Calu3 (cell line): ENCODE data around the gene TMC5. TPM values are rescaled to one million over a fixed set of nuclear protein-coding genes. Genes with fewer than 3 reads are reported as not detected.
A peak's percentile ranks its signal among the peaks of the same experiment; 100 is the strongest.

Source experiments
- BruUV-seq: library from RNA; stranded (reverse); fragments of 400-500 nt; replicated peaks from 2 replicates; lab custom pipeline; 2021; lab: Mats Ljungman, UMichigan
- CTCF ChIA-PET: fragments of 300-600 bp; sonication (Branson Sonifier 250); formaldehyde crosslinking; loops from one replicate; lab custom pipeline; 2022; ENCODE audit warnings: antibody characterized with exemption; lab: Charles Lee
- DNase-seq: peaks from one replicate; pipeline ENCODE4 v3.0.0; 2022
- H3K27ac Mint-ChIP-seq: one replicate; pipeline ENCODE4 v1.8.0; 2022; ENCODE audit warnings: mixed read lengths; ENCODE audit not compliant: unreplicated experiment
- H3K27me3 Mint-ChIP-seq: one replicate; pipeline ENCODE4 v1.8.0; 2022; ENCODE audit warnings: mixed read lengths; ENCODE audit not compliant: unreplicated experiment
- H3K36me3 Mint-ChIP-seq: one replicate; pipeline ENCODE4 v1.8.0; 2022; ENCODE audit warnings: mild to moderate bottlenecking, moderate library complexity, mixed read lengths; ENCODE audit not compliant: insufficient read depth, unreplicated experiment
- H3K4me1 Mint-ChIP-seq: one replicate; pipeline ENCODE4 v1.8.0; 2022; ENCODE audit warnings: mild to moderate bottlenecking, low read depth, mixed read lengths; ENCODE audit not compliant: unreplicated experiment
- H3K4me3 Mint-ChIP-seq: one replicate; pipeline ENCODE4 v1.8.0; 2022; ENCODE audit warnings: mild to moderate bottlenecking, low read depth, moderate library complexity, mixed read lengths; ENCODE audit not compliant: unreplicated experiment
- H3K9me3 Mint-ChIP-seq: one replicate; pipeline ENCODE4 v1.8.0; 2022; ENCODE audit warnings: low read depth, mixed read lengths; ENCODE audit not compliant: unreplicated experiment
- intact Hi-C: fragments of 100-400 bp; cut with micrococcal nuclease; formaldehyde crosslinking; loops from one replicate; pipeline ENCODE4 v1.10.0; 2022; ENCODE audit not compliant: unreplicated experiment
- total RNA-seq: library from RNA; stranded (reverse); gene quantifications from 2 replicates; pipeline ENCODE4 v1.2.3, GENCODE V29; 2022
- TF ChIP-seq, protein P1 (sequence below): fragments of 200-600 bp; IDR thresholded peaks from one replicate; pipeline ENCODE4 v1.8.0; 2022; ENCODE audit warnings: antibody characterized with exemption; ENCODE audit not compliant: unreplicated experiment

The TMC5 gene
- total RNA-seq, 1 experiment from 2014 or later: 117 TPM

DNA sequence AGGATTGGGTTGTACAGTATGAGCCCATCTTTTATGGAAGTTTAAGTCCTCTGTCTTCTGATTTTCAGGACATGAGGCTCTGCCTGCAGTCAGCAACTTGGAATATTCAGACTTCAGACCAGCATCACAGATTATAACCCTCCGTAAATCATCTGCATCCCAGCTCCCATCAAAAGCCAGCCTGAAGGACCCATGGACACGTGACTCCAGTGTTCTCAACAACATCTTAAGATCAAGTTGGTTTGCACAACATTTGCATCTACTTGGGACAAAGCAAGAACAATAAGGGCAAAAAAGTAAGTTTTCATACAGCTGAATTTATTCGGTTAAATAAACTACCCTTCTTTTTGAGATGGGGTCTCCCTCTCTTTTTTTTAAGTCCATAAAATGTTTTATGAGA lies 12.7 kb downstream of the TMC5 start:
- CTCF ChIA-PET: interaction anchor here (0.7 to 2.7 kb wide), 4 partner anchors 10 to 1205 kb away, joined by 6 to 13 read pairs (median 8); no protein-coding TSS in a partner anchor
- BruUV-seq: no TSS peak
- peak overlapping the region; percentile 58 for H3K4me3 Mint-ChIP-seq

DNA sequence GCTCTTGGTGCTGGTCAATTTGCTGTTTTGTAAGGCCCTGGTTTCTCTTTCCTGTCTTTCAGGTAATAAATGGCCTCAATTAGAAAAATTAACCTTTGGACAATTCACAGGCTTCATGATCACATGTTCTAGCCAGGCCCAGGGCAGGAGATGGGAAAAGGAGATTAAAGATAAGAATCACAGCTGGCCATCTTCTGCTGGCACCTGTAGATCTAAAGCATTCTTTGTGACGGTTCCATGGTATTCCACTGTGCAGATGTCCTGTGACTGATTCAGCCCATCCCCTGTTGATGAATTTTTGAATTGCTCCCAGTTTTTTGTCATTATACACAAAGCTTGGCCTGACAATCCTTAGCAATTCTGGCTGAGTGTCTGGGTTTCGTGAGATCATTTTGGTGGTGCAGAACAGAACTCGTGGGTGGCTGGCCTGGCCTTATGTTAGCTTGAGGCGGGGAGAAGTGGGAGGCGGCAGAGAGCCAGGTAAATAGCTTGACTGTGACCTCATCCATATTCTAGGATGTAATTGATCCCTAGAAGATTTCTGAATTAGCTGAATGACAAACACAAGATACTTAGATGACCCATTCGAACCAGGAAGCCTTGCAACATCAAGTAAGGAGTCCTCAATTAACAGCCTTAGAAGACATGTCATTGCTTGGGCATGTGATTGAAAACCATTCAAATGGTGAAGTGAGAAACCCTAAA lies 14.1 kb downstream of the TMC5 start:
- Mint-ChIP-seq H3K4me1 (peaks cover 78% of the 10 kb centered on the region), H3K9me3 (no peaks in the 10 kb centered on the region), H3K27ac (peak overlapping the region; percentile 100), H3K27me3 (no peaks in the 10 kb centered on the region), H3K4me3 (peak overlapping the region; percentile 57), H3K36me3 (peaks cover 83% of the 10 kb centered on the region)
- DNase-seq: peak; percentile 63
- intact Hi-C loops: loop anchor here (1.0 to 5.0 kb wide), 4 partner anchors 12 to 324 kb away; no protein-coding TSS in a partner anchor
- CTCF ChIA-PET: interaction anchor here (0.6 to 3.5 kb wide), 13 partner anchors 13 to 319 kb away, joined by 3 to 44 read pairs (median 5); partner anchors contain the start of gene TMC5
- TSS peak; percentile 97 for BruUV-seq
- TF ChIP-seq, protein P1, sequence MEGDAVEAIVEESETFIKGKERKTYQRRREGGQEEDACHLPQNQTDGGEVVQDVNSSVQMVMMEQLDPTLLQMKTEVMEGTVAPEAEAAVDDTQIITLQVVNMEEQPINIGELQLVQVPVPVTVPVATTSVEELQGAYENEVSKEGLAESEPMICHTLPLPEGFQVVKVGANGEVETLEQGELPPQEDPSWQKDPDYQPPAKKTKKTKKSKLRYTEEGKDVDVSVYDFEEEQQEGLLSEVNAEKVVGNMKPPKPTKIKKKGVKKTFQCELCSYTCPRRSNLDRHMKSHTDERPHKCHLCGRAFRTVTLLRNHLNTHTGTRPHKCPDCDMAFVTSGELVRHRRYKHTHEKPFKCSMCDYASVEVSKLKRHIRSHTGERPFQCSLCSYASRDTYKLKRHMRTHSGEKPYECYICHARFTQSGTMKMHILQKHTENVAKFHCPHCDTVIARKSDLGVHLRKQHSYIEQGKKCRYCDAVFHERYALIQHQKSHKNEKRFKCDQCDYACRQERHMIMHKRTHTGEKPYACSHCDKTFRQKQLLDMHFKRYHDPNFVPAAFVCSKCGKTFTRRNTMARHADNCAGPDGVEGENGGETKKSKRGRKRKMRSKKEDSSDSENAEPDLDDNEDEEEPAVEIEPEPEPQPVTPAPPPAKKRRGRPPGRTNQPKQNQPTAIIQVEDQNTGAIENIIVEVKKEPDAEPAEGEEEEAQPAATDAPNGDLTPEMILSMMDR: no peak

More for the DNA sequence above, 12.7 kb downstream of the TMC5 start:
- intact Hi-C loops: loop anchor here (5.0 kb wide), 1 partner anchor 323 kb away; no protein-coding TSS in a partner anchor
- peak overlapping the region; percentile 100 for H3K27ac Mint-ChIP-seq
- no peak for DNase-seq
- peaks cover 73% of the 10 kb centered on the region for H3K4me1 Mint-ChIP-seq
- H3K27me3 Mint-ChIP-seq: no peaks in the 10 kb centered on the region
- TF ChIP-seq, protein P1: no peak
- peaks cover 82% of the 10 kb centered on the region for H3K36me3 Mint-ChIP-seq
- no peaks in the 10 kb centered on the region for H3K9me3 Mint-ChIP-seq

DNA sequence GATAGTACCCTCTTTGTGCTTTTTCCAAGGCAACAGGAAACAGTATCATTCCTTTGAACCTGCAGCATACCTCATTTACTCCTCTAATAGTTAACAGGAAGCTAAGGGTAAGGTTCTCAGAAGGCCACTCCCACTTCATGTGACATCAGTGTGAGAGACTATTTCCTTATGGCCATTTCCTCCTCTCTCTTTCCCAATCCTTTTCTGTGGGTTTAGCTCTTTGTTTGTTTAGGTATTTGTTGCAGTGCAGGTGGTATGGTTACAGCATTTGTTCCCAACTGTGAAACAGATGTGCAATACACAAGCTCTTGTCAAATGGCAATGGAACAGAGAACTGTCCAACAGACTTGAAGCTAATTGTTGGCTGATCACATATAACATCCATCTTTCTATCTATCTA lies 14.7 kb downstream of the TMC5 start:
- peak overlapping the region; percentile 57 for H3K4me3 Mint-ChIP-seq
- CTCF ChIA-PET: interaction anchor here (0.6 to 3.5 kb wide), 16 partner anchors 14 to 324 kb away, joined by 3 to 44 read pairs (median 5); partner anchors contain the start of gene TMC5
- TF ChIP-seq, protein P1: no peak
- peak; percentile 78 for DNase-seq
- H3K36me3 Mint-ChIP-seq: peaks cover 86% of the 10 kb centered on the region
- peaks cover 85% of the 10 kb centered on the region for H3K4me1 Mint-ChIP-seq
- BruUV-seq: no TSS peak
- H3K9me3 Mint-ChIP-seq: no peaks in the 10 kb centered on the region
- no peaks in the 10 kb centered on the region for H3K27me3 Mint-ChIP-seq
- H3K27ac Mint-ChIP-seq: peak overlapping the region; percentile 100
- intact Hi-C loops: loop anchor here (1.0 to 5.0 kb wide), 4 partner anchors 13 to 325 kb away; no protein-coding TSS in a partner anchor

DNA sequence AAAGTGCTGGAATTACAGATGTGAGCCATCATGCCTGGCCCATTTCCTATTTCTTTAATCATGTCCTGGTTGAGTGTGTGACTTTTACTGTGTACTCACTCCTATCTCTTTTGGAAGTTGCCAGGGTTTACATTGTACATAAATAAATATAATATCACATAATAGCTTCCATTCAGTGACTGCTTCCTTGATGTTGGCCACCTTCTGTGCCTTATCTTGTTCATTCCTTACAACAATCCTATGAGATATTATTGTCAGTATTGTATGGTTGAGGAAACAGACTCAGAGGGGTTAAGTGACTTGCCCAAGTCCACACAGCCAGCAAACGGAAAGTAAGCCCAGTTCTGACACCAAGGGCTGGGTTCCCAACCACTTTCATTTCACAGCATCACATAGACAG lies 16.9 kb downstream of the TMC5 start:
- BruUV-seq: no TSS peak
- Mint-ChIP-seq H3K9me3 (no peaks in the 10 kb centered on the region), H3K27ac (no peak overlapping the region), H3K4me1 (peaks cover 82% of the 10 kb centered on the region), H3K36me3 (peaks cover 76% of the 10 kb centered on the region), H3K4me3 (no peak overlapping the region), H3K27me3 (no peaks in the 10 kb centered on the region)
- DNase-seq: no peak
- TF ChIP-seq, protein P1: no peak
- CTCF ChIA-PET: no interaction called here
- intact Hi-C loops: loop anchor here (5.0 kb wide), 1 partner anchor 327 kb away; no protein-coding TSS in a partner anchor
